Ishikawa (cell line): ENCODE results near the gene PCDHA8.

Experiments
- CREB1 ChIP-seq: IDR thresholded peaks from 2 replicates; pipeline ENCODE4 v1.6.1; 2012; ENCODE audit warnings: low read depth
- MAX ChIP-seq: IDR thresholded peaks from 2 replicates; pipeline ENCODE4 v1.6.1; 2012
- NFIC ChIP-seq: IDR thresholded peaks from 2 replicates; pipeline ENCODE4 v1.6.1; 2012
- TAF1 ChIP-seq: IDR thresholded peaks from 2 replicates; pipeline ENCODE4 v1.6.1; 2012; ENCODE audit warnings: low read depth, mild to moderate bottlenecking
- TEAD4 ChIP-seq: IDR thresholded peaks from 2 replicates; pipeline ENCODE4 v1.6.1; 2012
- TF ChIP-seq, protein P1 (sequence below): IDR thresholded peaks from 2 replicates; pipeline ENCODE4 v1.6.1; 2012; ENCODE audit warnings: low read depth, mild to moderate bottlenecking

GRCh38 chr5:140883927-140884697 is 43.1 kb downstream of the PCDHA8 start:
- TF ChIP-seq MAX (no peak), CREB1 (no peak), TEAD4 (no peak), NFIC (no peak), TAF1 (no peak)
- TF ChIP-seq, protein P1, sequence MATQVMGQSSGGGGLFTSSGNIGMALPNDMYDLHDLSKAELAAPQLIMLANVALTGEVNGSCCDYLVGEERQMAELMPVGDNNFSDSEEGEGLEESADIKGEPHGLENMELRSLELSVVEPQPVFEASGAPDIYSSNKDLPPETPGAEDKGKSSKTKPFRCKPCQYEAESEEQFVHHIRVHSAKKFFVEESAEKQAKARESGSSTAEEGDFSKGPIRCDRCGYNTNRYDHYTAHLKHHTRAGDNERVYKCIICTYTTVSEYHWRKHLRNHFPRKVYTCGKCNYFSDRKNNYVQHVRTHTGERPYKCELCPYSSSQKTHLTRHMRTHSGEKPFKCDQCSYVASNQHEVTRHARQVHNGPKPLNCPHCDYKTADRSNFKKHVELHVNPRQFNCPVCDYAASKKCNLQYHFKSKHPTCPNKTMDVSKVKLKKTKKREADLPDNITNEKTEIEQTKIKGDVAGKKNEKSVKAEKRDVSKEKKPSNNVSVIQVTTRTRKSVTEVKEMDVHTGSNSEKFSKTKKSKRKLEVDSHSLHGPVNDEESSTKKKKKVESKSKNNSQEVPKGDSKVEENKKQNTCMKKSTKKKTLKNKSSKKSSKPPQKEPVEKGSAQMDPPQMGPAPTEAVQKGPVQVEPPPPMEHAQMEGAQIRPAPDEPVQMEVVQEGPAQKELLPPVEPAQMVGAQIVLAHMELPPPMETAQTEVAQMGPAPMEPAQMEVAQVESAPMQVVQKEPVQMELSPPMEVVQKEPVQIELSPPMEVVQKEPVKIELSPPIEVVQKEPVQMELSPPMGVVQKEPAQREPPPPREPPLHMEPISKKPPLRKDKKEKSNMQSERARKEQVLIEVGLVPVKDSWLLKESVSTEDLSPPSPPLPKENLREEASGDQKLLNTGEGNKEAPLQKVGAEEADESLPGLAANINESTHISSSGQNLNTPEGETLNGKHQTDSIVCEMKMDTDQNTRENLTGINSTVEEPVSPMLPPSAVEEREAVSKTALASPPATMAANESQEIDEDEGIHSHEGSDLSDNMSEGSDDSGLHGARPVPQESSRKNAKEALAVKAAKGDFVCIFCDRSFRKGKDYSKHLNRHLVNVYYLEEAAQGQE: no peak
